IMR-90 (cell line): ENCODE data around the gene MORN5. TPM values are rescaled to one million over a fixed set of nuclear protein-coding genes. Genes with fewer than 3 reads are reported as not detected.
A peak's percentile ranks its signal among the peaks of the same experiment; 100 is the strongest.

Experiments used
- ATAC-seq: fragments of 200-7000 bp; cut with Tn5 transposase; 2 replicates; pipeline ENCODE4 v1.9.1; 2020; ENCODE audit warnings: low read depth, mild to moderate bottlenecking, moderate library complexity
- BruUV-seq: library from RNA; stranded (reverse); fragments of 400-500 nt; replicated peaks from 2 replicates; lab custom pipeline; 2021; lab: Mats Ljungman, UMichigan
- CTCF ChIA-PET: fragments of 300-600 bp; formaldehyde crosslinking; extraction: SDS; loops from one replicate; lab custom pipeline; 2021; ENCODE audit warnings: antibody characterized with exemption; lab: Yijun Ruan, JAX
- POLR2A ChIA-PET: fragments of 300-600 bp; sonication (Branson Sonifier 250); formaldehyde crosslinking; loops from one replicate; lab custom pipeline; 2022; ENCODE audit warnings: antibody characterized with exemption; ENCODE audit not compliant: unreplicated experiment; lab: Charles Lee
- DNase-seq: peaks from one replicate; pipeline ENCODE4 v3.0.0; 2013
- H2AFZ ChIP-seq: replicated peaks from 2 replicates; pipeline ENCODE3; 2013; ENCODE audit warnings: low read length, mild to moderate bottlenecking; ENCODE audit not compliant: poor library complexity
- H2AK5ac ChIP-seq: 2 replicates; pipeline ENCODE4 v1.6.1; 2013; ENCODE audit warnings: low read depth, low read length, inconsistent platforms
- H2AK9ac ChIP-seq: replicated peaks from 2 replicates; pipeline ENCODE3; 2013; ENCODE audit warnings: mild to moderate bottlenecking, low read depth, low read length, moderate library complexity; ENCODE audit not compliant: poor library complexity
- H2BK120ac ChIP-seq: 2 replicates; pipeline ENCODE4 v1.6.1; 2013; ENCODE audit warnings: low read depth, low read length, inconsistent platforms
- H2BK15ac ChIP-seq: 3 replicates; pipeline ENCODE4 v1.6.1; 2013; ENCODE audit warnings: low read depth, low read length, inconsistent platforms
- H2BK20ac ChIP-seq: 2 replicates; pipeline ENCODE4 v1.6.1; 2013; ENCODE audit warnings: low read depth, mild to moderate bottlenecking, inconsistent platforms, low read length, moderate library complexity
- H2BK5ac ChIP-seq: 2 replicates; pipeline ENCODE4 v1.6.1; 2013; ENCODE audit warnings: mild to moderate bottlenecking, low read depth, low read length, inconsistent platforms; ENCODE audit not compliant: poor library complexity, severe bottlenecking
- H3K14ac ChIP-seq: replicated peaks from 2 replicates; pipeline ENCODE4 v1.6.1; 2013; ENCODE audit warnings: low read depth, low read length, inconsistent platforms
- H3K18ac ChIP-seq: 2 replicates; pipeline ENCODE4 v1.6.1; 2013; ENCODE audit warnings: low read depth, low read length, control low read depth
- H3K23ac ChIP-seq: 2 replicates; pipeline ENCODE4 v1.6.1; 2013; ENCODE audit warnings: low read depth, low read length, inconsistent platforms
- H3K27ac ChIP-seq: 2 replicates; pipeline ENCODE4 v1.5.1; 2013; ENCODE audit warnings: mild to moderate bottlenecking, control low read depth, low read length; ENCODE audit not compliant: insufficient read depth
- H3K27me3 ChIP-seq: 2 replicates; pipeline ENCODE4 v1.6.1; 2013; ENCODE audit warnings: low read length; ENCODE audit not compliant: control insufficient read depth, insufficient read depth
- H3K36me3 ChIP-seq: 2 replicates; pipeline ENCODE4 v1.6.1; 2013; ENCODE audit warnings: low read length, mixed read lengths; ENCODE audit not compliant: control insufficient read depth, insufficient read depth
- H3K4ac ChIP-seq: 2 replicates; pipeline ENCODE4 v1.6.1; 2013; ENCODE audit warnings: low read depth, low read length, inconsistent platforms
- H3K4me1 ChIP-seq: 2 replicates; pipeline ENCODE4 v1.6.1; 2013; ENCODE audit warnings: low read length, mixed read lengths; ENCODE audit not compliant: control insufficient read depth, insufficient read depth
- H3K4me2 ChIP-seq: 2 replicates; pipeline ENCODE4 v1.6.1; 2013; ENCODE audit warnings: low read depth, mild to moderate bottlenecking, control low read depth, low read length, moderate library complexity
- H3K4me3 ChIP-seq: 2 replicates; pipeline ENCODE4 v1.5.1; 2013; ENCODE audit warnings: low read depth, mild to moderate bottlenecking, control low read depth, low read length, moderate library complexity; ENCODE audit not compliant: insufficient read depth
- H3K56ac ChIP-seq: 2 replicates; pipeline ENCODE4 v1.6.1; 2013; ENCODE audit warnings: low read length, inconsistent platforms; ENCODE audit not compliant: insufficient read depth; ENCODE audit errors: extremely low read depth
- H3K79me1 ChIP-seq, 2 experiments: 2 replicates each; pipeline ENCODE4 v1.6.1; 2013; ENCODE audit warnings: low read length in 2 of 2, inconsistent platforms in 1 of 2, low read depth in 1 of 2
- H3K9ac ChIP-seq: 2 replicates; pipeline ENCODE4 v1.6.1; 2013; ENCODE audit warnings: low read depth, low read length, control low read depth
- H3K9me1 ChIP-seq: 2 replicates; pipeline ENCODE4 v1.6.1; 2013; ENCODE audit warnings: low read length, inconsistent platforms; ENCODE audit not compliant: insufficient read depth
- H3K9me3 ChIP-seq: 2 replicates; pipeline ENCODE4 v1.6.1; 2013; ENCODE audit warnings: low read length; ENCODE audit not compliant: control insufficient read depth, insufficient read depth
- H4K20me1 ChIP-seq: 2 replicates; pipeline ENCODE4 v1.6.1; 2013; ENCODE audit warnings: low read length, inconsistent platforms; ENCODE audit not compliant: insufficient read depth
- H4K5ac ChIP-seq: 2 replicates; pipeline ENCODE4 v1.6.1; 2013; ENCODE audit warnings: mild to moderate bottlenecking, low read depth, low read length, control low read depth
- H4K8ac ChIP-seq, 2 experiments: 2 replicates each; pipeline ENCODE4 v1.6.1; 2013; ENCODE audit warnings: low read depth in 2 of 2, low read length in 2 of 2, control low read depth in 1 of 2, inconsistent platforms in 1 of 2
- H4K91ac ChIP-seq: 2 replicates; pipeline ENCODE4 v1.6.1; 2013; ENCODE audit warnings: low read depth, low read length, inconsistent platforms; ENCODE audit not compliant: insufficient read depth
- BHLHE40 ChIP-seq: fragments of 150-350 bp; IDR thresholded peaks from 2 replicates; pipeline ENCODE4 v1.6.1; 2016; ENCODE audit warnings: mild to moderate bottlenecking, low read depth, low read length
- MXI1 ChIP-seq: IDR thresholded peaks from 2 replicates; pipeline ENCODE4 v1.6.1; 2012; ENCODE audit warnings: low read depth, mild to moderate bottlenecking, low read length, moderate library complexity, borderline replicate concordance
- RAD21 ChIP-seq: IDR thresholded peaks from 2 replicates; pipeline ENCODE4 v1.6.1; 2012; ENCODE audit warnings: low read length, improper control_type of control experiment
- RFX5 ChIP-seq: IDR thresholded peaks from 2 replicates; pipeline ENCODE4 v1.8.0; 2012; ENCODE audit warnings: low read depth, mild to moderate bottlenecking, low read length, moderate library complexity
- WGBS, 2 experiments: methylation state at CpG; one replicate each; pipeline versions ENCODE4 v1.1.5 to v1.1.7; 2013; ENCODE audit warnings: missing lambda C conversion rate in 2 of 2; ENCODE audit not compliant: insufficient read length in 1 of 2; ENCODE audit errors: extremely low coverage in 2 of 2; 5-methylcytosine and 5-hydroxymethylcytosine counted together
- dilution Hi-C: fragments of 300-500 bp; cut with HindIII; formaldehyde crosslinking; loops from one replicate; pipeline ENCODE4 v1.14.3; 2018; ENCODE audit warnings: low sequenced_read_pairs; ENCODE audit not compliant: unreplicated experiment
- in situ Hi-C: fragments of 300-500 bp; cut with MboI; formaldehyde crosslinking; loops from 3 replicates; pipeline ENCODE4 v1.14.3; 2019; ENCODE audit warnings: low sequenced_read_pairs, inconsistent platforms, mixed read lengths
- intact Hi-C: fragments of 100-400 bp; cut with micrococcal nuclease; formaldehyde crosslinking; loops from 2 replicates; pipeline ENCODE4 v1.10.0; 2022
- polyA plus RNA-seq, 3 experiments: library from polyadenylated mRNA; depleted of rRNA; stranded (reverse); fragments of >200 nt; gene quantifications; 2 replicates each; pipeline ENCODE4 v1.2.3, GENCODE V29; 2012; ENCODE audit warnings: low replicate concordance in 1 of 3
- total RNA-seq: library from RNA; depleted of rRNA; stranded (reverse); fragments of >200 nt; gene quantifications from 2 replicates; pipeline ENCODE4 v1.2.3, GENCODE V29; 2012
- TF ChIP-seq, protein P1 (sequence below): conservative IDR thresholded peaks from 2 replicates; pipeline ENCODE4 v1.5.1; 2012; ENCODE audit warnings: mild to moderate bottlenecking, low read depth, low read length, improper control_type of control experiment

MORN5 gene
- total and polyA plus RNA-seq, 2 of the 4 experiments (the other 2 are of a cell fraction): not detected

DNA sequence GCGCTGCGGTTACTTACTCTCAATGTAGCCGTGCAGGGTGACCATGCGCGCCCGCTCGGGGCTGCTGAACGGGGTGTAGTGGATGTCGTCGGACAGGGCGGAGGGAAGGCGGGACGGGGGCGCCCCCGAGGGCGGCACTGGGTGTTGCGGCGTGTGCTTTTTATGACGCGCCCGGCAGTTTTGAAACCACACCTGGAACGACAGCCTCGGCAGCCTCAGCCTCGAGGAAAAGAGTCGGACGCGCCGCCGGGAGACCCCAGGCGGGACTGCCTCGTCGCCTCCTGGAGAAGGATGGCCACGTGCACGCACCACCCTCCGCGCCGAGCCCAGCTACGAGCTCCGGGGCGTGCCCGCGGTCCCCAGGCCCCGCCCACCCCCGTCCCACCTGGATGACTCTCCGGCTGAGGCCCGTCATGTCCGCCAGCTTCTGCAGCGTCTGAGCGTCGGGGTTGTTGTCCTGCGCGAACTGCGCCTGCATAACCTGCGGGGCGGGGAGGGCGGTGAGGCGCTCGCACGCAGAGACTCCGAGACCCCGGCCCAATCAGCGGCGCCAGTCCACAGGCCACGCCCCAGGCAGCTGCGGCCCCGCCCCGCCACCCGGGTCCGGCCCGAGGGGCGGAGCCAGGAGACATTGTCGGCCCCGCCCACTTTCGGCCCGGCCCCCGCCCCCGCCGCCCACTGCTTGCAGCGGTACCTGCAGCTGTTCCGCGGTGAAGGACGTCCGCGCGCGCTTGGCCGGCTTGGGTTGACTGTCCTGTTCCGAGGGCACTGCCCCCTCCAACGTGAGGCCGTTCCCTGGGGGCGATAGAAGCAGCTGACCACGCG lies 54.1 kb downstream of the MORN5 start:
- peaks cover 10% of the 10 kb centered on the region; the same call in 1 of the 2 replicates for H3K9me3 ChIP-seq
- peak overlapping the region; percentile 36 for H3K4me3 ChIP-seq
- H4K5ac ChIP-seq: no peak overlapping the region
- no peak overlapping the region for H3K27ac ChIP-seq
- H2BK15ac ChIP-seq: no peak overlapping the region
- H3K36me3 ChIP-seq: no peaks in the 10 kb centered on the region
- ATAC-seq (peak; percentile 82), DNase-seq (no peak)
- ChIA-PET CTCF (no interaction called here), POLR2A (no interaction called here)
- H3K9ac ChIP-seq: no peak overlapping the region
- H4K20me1 ChIP-seq: peaks cover 15% of the 10 kb centered on the region; the same call in 1 of the 2 replicates
- peak overlapping the region; percentile 78 for H3K4me2 ChIP-seq
- no peak overlapping the region for H3K18ac ChIP-seq
- no peak overlapping the region for H2AK9ac ChIP-seq
- no peak overlapping the region for H2BK20ac ChIP-seq
- no peak overlapping the region for H4K91ac ChIP-seq
- H3K27me3 ChIP-seq: peaks cover 78% of the 10 kb centered on the region
- no peak overlapping the region for H3K56ac ChIP-seq
- no TSS peak for BruUV-seq
- H3K9me1 ChIP-seq: no peaks in the 10 kb centered on the region
- dilution Hi-C loops: no loop called here
- intact Hi-C loops: no loop called here
- no peak overlapping the region for H3K23ac ChIP-seq
- no peak overlapping the region for H3K14ac ChIP-seq
- H2AFZ ChIP-seq: peak overlapping the region; percentile 84
- no peak overlapping the region for H2BK120ac ChIP-seq
- H3K4ac ChIP-seq: no peak overlapping the region
- in situ Hi-C loops: no loop called here
- peaks cover 4% of the 10 kb centered on the region; the same call in 1 of the 2 replicates for H3K4me1 ChIP-seq
- no peak for TF ChIP-seq MXI1
- TF ChIP-seq, protein P1, sequence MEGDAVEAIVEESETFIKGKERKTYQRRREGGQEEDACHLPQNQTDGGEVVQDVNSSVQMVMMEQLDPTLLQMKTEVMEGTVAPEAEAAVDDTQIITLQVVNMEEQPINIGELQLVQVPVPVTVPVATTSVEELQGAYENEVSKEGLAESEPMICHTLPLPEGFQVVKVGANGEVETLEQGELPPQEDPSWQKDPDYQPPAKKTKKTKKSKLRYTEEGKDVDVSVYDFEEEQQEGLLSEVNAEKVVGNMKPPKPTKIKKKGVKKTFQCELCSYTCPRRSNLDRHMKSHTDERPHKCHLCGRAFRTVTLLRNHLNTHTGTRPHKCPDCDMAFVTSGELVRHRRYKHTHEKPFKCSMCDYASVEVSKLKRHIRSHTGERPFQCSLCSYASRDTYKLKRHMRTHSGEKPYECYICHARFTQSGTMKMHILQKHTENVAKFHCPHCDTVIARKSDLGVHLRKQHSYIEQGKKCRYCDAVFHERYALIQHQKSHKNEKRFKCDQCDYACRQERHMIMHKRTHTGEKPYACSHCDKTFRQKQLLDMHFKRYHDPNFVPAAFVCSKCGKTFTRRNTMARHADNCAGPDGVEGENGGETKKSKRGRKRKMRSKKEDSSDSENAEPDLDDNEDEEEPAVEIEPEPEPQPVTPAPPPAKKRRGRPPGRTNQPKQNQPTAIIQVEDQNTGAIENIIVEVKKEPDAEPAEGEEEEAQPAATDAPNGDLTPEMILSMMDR: 0 out of 2 replicates have a peak, but pooled peaks have one; percentile 2
- no peak for TF ChIP-seq RFX5
- no peak for TF ChIP-seq RAD21
- no peak for TF ChIP-seq BHLHE40
- WGBS, 2 experiments: 6% methylated on average over 25 of the region's 93 CpGs; no CpG with 5 or more reads in 1 of the 2 experiments
- H2AK5ac ChIP-seq: no peak overlapping the region
- H3K79me1 ChIP-seq: no peaks in the 10 kb centered on the region
- no peak overlapping the region for H2BK5ac ChIP-seq
- no peak overlapping the region for H4K8ac ChIP-seq
